C4-2B (cell line): ENCODE measurements around the gene PLXND1.

Experiments
- H3K27ac ChIP-seq: fragments of 450-650 bp; 2 replicates; pipeline ENCODE4 v1.5.1; 2017
- ZFX ChIP-seq: fragments of 450-650 bp; IDR thresholded peaks from 2 replicates; pipeline ENCODE4 v1.6.1; 2017
- TF ChIP-seq, protein P1 (sequence below): fragments of 450-650 bp; conservative IDR thresholded peaks from 2 replicates; pipeline ENCODE4 v1.5.1; 2017; ENCODE audit warnings: mild to moderate bottlenecking

PLXND1 gene

DNA sequence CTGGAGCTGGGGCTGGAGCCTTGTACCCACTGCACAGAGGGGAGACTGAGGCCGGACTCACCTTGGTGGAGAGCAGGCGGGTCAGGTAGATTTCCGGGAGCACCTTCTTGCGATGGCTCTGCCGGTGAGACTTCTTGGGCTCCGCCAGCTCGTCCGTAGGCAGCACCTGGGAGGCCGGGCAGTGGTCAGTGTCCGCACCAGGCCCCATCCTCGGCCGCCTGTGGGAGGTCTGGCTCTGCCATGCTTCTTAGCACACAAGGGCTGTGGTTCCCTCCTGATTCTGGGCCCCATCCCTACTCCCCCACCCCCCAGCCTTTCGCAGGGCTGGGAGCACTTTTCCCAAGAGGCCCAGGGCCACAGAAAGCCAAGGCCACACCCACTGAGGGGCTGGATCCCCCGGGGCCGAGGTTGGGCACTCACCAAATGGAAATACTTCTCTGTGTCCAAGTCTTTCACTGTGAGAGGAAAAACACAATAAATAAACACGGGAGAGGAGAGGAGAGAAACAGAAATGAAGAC, 46.1 kb downstream of the PLXND1 start:
- H3K27ac ChIP-seq = no peak overlapping the region
- TF ChIP-seq, protein P1, sequence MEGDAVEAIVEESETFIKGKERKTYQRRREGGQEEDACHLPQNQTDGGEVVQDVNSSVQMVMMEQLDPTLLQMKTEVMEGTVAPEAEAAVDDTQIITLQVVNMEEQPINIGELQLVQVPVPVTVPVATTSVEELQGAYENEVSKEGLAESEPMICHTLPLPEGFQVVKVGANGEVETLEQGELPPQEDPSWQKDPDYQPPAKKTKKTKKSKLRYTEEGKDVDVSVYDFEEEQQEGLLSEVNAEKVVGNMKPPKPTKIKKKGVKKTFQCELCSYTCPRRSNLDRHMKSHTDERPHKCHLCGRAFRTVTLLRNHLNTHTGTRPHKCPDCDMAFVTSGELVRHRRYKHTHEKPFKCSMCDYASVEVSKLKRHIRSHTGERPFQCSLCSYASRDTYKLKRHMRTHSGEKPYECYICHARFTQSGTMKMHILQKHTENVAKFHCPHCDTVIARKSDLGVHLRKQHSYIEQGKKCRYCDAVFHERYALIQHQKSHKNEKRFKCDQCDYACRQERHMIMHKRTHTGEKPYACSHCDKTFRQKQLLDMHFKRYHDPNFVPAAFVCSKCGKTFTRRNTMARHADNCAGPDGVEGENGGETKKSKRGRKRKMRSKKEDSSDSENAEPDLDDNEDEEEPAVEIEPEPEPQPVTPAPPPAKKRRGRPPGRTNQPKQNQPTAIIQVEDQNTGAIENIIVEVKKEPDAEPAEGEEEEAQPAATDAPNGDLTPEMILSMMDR = no peak
- no peak for TF ChIP-seq ZFX

DNA sequence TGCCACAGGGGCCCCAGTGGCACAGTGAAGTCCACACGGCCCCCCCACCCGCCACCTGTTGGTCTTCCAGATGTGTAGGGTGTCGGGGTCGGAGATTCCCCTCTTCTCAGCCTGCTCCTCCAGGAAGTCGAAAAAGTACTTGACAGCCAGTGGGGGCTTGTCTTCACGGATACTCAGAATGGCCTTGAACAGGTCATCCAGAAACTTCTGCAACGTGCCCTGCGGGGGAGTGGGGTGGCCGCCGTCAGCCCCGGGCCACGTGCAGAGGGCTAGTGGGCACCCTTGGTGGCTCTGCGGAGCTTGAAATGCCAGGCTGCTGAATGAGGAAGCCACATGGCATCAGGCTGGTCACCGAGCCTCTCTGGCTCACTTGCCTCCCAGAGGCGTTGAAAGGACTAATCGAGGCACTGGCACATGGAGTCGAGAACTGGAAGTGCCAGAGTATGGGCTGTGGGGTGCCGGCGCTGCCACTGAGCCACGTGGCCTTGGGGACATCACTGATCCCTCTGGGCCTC, 46.9 kb downstream of the PLXND1 start:
- no peak overlapping the region for H3K27ac ChIP-seq
- TF ChIP-seq, protein P1 = no peak
- TF ChIP-seq ZFX = no peak

DNA sequence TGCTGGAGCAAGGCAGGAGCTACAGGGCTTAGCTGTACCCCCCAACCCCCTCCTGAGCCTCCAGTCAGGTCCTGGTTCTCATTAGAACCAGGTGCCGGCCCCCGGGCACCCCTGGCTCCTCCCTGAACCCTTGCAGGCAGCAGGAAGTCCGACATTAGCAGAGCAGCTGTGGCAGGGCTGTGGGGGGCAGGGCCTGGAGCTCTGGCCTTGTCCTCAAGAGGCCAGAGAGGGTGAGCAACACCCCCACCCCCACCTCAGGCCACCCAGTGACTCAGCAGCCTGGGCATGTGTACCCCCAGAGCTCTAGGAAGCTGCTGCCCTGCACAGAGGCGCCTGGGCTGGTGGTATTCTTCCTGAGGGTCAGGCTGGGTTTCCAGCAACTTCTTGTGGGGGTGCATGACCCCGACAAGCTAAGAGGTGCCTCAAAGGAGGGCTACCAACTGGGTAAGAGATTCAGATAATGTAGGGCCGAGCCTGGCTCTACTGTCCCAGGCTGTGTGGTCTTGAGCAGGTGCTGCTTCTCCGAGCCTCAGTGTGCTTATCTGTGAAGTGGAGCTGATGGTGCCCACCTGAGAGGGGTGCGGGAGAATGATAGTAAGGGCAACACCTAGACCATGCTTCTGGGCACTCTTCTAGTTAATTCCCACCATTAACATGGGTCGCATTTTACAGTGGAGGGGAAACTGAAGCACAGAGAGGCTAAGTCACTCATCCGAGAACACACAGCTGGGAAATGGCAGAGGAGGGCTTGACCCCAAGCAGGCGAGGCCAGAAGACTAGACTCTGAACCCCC, 47.5 kb downstream of the PLXND1 start:
- no peak overlapping the region for H3K27ac ChIP-seq
- TF ChIP-seq ZFX = no peak
- TF ChIP-seq, protein P1 = no peak

DNA sequence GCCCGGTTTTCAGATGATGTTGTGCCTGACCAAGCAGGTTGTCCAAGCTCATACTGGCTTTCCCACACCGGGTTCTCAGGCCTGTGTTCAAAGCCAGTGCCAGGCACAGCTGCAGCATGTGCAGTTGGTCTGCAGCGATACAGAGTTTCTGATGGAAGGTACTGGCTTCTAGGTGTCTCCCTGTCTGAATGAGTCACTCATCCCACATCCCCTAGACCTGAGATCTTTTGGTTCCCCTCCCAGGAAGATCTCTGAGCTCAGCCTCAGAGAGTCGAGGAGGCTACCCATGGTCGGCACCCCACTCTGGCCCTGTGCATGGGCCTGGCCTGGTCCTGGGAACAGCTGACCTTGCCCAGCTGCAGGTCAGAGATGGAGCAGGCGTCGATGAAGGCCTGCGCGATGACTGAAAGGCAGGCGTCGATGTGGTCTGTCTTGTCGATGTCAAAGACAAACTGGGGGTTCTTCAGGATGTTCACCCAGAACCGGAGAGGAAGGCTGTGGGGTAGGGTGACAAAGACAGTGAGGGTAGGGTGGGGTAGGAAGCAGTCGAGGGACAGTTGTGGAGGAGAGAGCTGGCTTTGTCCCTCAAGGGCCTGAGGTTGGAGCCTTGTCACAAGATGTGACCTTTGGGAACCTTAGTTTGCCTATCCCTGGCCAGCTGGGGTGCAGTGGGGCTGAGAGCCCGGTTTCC, 48.2 kb downstream of the PLXND1 start:
- no peak overlapping the region for H3K27ac ChIP-seq
- TF ChIP-seq ZFX = no peak
- TF ChIP-seq, protein P1 = no peak

DNA sequence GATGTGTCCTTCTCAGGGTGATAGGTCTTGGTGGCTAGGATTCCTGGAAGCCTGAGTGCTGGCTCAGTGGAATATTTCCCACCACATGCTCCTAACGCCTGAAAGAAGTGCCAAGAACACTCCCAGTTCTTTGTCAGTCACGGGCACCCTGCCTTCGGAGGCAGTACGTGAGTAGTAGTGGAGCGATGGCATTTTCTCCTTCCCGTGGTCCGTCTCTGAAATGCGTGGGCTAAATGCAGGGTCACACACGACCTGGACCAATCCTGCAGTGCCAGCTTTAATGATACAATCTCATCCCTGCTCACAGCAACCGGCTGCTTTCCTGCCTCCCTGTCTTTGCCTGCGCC, 49.0 kb downstream of the PLXND1 start:
- no peak overlapping the region for H3K27ac ChIP-seq
- no peak for TF ChIP-seq ZFX
- TF ChIP-seq, protein P1 = no peak

DNA sequence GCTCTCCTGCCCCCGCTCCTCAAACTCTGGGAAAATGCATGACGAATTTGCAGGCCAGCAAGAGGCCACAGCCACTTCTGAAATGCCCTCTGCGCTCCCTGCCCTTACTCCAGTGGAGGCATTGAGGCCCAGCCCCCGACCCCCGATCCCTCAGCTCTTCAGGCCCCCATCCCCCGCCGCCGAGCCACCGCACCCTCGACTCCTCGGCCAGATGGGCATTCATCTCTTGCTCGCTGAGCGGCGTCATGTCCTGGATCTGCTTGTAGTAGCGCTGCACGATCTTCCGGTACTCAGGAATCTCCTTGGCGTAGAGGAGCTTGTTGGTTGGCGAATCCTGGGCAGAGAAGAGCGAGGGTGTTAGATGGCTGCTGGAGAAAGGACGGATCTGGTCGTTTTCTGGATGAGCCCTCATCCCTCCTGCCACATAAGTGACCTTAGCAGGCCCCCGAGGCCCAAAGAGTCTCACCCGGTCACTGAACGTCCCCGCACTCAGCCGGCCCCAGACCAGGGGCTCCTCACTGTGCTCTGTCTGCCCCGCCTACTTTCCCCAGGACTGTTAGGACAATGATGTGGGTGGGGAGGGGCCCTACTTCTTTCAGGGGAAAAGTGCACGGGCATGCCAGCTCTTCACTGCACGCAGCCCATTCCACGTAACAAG, 49.5 kb downstream of the PLXND1 start:
- no peak for TF ChIP-seq ZFX
- TF ChIP-seq, protein P1 = no peak
- H3K27ac ChIP-seq = no peak overlapping the region

DNA sequence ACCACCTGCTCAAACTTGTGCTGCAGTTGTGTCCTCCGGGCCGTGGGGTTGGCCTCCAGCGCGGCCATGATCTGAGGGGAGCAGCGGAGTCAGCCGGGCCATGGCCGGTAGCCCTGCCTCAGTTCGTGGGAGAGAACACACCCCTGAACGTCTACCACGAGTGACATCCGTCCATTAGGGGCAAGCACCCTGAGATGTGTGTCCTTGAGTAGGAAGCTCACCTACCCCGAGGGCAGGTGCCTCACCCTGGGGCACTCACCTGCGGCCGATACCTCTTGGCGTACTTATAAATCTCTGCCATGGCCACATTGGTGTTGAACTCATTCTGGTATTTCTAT, 50.1 kb downstream of the PLXND1 start:
- H3K27ac ChIP-seq = no peak overlapping the region
- TF ChIP-seq, protein P1 = no peak
- TF ChIP-seq ZFX = no peak
